Lung (tissue), 12 donors: ENCODE results near the gene MCM3AP. TPM values are rescaled to one million over a fixed set of nuclear protein-coding genes. Genes with fewer than 3 reads are reported as not detected.
"Not testable (repeated sequence)": the region's sequence is repeated elsewhere in the genome, so short reads cannot be mapped to it uniquely, and the experiment has no call there.

ENCODE experiments used
- ATAC-seq: fragments of 200-7000 bp; cut with Tn5 transposase; one replicate; pipeline ENCODE4 v1.9.1; 2020; ENCODE audit warnings: moderate number of reproducible peaks; ENCODE audit not compliant: insufficient read depth, low FRiP score
- DNase-seq, 3 donors: peaks; one replicate each; pipeline ENCODE4 v3.0.0-alpha.2; 2013 to 2017
- H3K27ac ChIP-seq, 2 donors: one replicate each; pipeline ENCODE4 v1.5.1; 2013; ENCODE audit warnings: mild to moderate bottlenecking in 2 of 2, moderate library complexity in 2 of 2, control low read depth in 1 of 2, inconsistent platforms in 1 of 2, low read depth in 1 of 2, low read length in 1 of 2
- H3K27me3 ChIP-seq, 3 donors: one replicate each; pipeline ENCODE4 v1.5.1; 2013; ENCODE audit warnings: low read length in 2 of 3; ENCODE audit not compliant: control insufficient read depth in 3 of 3, insufficient read depth in 3 of 3
- H3K36me3 ChIP-seq, 4 donors: one replicate each; pipeline ENCODE4 v1.5.1; 2013; ENCODE audit warnings: low read length in 4 of 4, mild to moderate bottlenecking in 1 of 4, moderate library complexity in 1 of 4; ENCODE audit not compliant: control insufficient read depth in 4 of 4, insufficient read depth in 4 of 4
- H3K4me1 ChIP-seq, 5 donors: one replicate each; pipeline ENCODE4 v1.5.1; 2013; ENCODE audit warnings: low read length in 5 of 5, mild to moderate bottlenecking in 2 of 5, moderate library complexity in 1 of 5; ENCODE audit not compliant: control insufficient read depth in 5 of 5, insufficient read depth in 5 of 5
- H3K4me3 ChIP-seq: one replicate; pipeline ENCODE4 v1.5.1; 2013; ENCODE audit warnings: mild to moderate bottlenecking, control low read depth, moderate library complexity
- H3K9ac ChIP-seq, 2 donors: one replicate each; pipeline ENCODE4 v1.5.1; 2013; ENCODE audit warnings: low read length in 2 of 2, control low read depth in 1 of 2; ENCODE audit not compliant: insufficient read depth in 1 of 2
- H3K9me3 ChIP-seq, 4 donors: one replicate each; pipeline ENCODE4 v1.5.1; 2013; ENCODE audit warnings: low read length in 3 of 4, mild to moderate bottlenecking in 1 of 4, moderate library complexity in 1 of 4; ENCODE audit not compliant: control insufficient read depth in 4 of 4, insufficient read depth in 3 of 4
- CTCF ChIP-seq: IDR thresholded peaks from 2 replicates; pipeline ENCODE4 v1.5.1; 2012; ENCODE audit warnings: mild to moderate bottlenecking; ENCODE audit errors: control extremely low read depth, extremely low read depth
- WGBS, 2 donors: extraction: QIAGEN DNeasy Blood & Tissue Kit; methylation state at CpG; one replicate each; pipeline ENCODE4 v1.1.7; 2013; 5-methylcytosine and 5-hydroxymethylcytosine counted together
- polyA plus RNA-seq, 2 donors: library from polyadenylated mRNA; stranded (reverse); fragments of 200-250 nt; gene quantifications; one replicate each; pipeline ENCODE4 v1.2.1, GENCODE V29; 2013
- total RNA-seq, 2 donors: library from RNA; depleted of rRNA in 1 of 2; stranded (reverse); fragments of >200 nt in 1 of 2; gene quantifications; one replicate each; pipeline ENCODE4 v1.2.1, GENCODE V29; 2014 to 2021
- donor health status: control.
- donor health status: control.
- donor health status: Bipolar disorder and iron deficiency.
- donor health status: healthy.
- donor health status: DM: yes; HTN: yes; CAD: no.

Gene MCM3AP
- total and polyA plus RNA-seq, 4 donors = 40.7 to 114 (median 78.7) TPM

- no peak for ATAC-seq
- peak overlapping the region in 1 of 2 donors; percentile 3 for H3K27ac ChIP-seq
- H3K36me3 ChIP-seq = peaks cover 9 to 42% (median 16%) of the 10 kb centered on the region in 4 donors
Measured at GRCh38 chr21:46203203-46203600, 82.2 kb downstream of the MCM3AP start.

GRCh38 chr21:46202592-46203202, 82.7 kb downstream of the MCM3AP start:
- Histone ChIP-seq H3K27ac (peak overlapping the region; percentile 3 to 36), H3K36me3 (peaks cover 9 to 37% (median 16%) of the 10 kb centered on the region in 4 donors), H3K9me3 (no peaks in the 10 kb centered on the region), H3K27me3 (no peaks in the 10 kb centered on the region), H3K4me3 (no peak overlapping the region), H3K4me1 (no peaks in the 10 kb centered on the region), H3K9ac (no peak overlapping the region)
- no peak for TF ChIP-seq CTCF
- DNase-seq = no peak
- 84 to 91% methylated on average over 6 of the region's 6 CpGs for WGBS, 2 donors
- ATAC-seq = no peak

More at GRCh38 chr21:46203203-46203600, 82.2 kb downstream of the MCM3AP start:
- Histone ChIP-seq H3K9ac (no peak overlapping the region), H3K9me3 (no peaks in the 10 kb centered on the region), H3K4me3 (no peak overlapping the region), H3K27me3 (no peaks in the 10 kb centered on the region), H3K4me1 (no peaks in the 10 kb centered on the region)
- no peak for TF ChIP-seq CTCF
- DNase-seq = no peak
- WGBS, 2 donors = 96 to 98% methylated on average over 8 of the region's 8 CpGs

- not testable (repeated sequence) for H3K27ac ChIP-seq, H3K27me3 ChIP-seq, H3K9me3 ChIP-seq, H3K9ac ChIP-seq, H3K4me3 ChIP-seq, H3K4me1 ChIP-seq, ATAC-seq, DNase-seq
- 88 to 98% methylated on average over 2 to 3 of the region's 8 CpGs for WGBS, 2 donors
- H3K36me3 ChIP-seq = peaks cover 9 to 29% (median 16%) of the 10 kb centered on the region in 4 donors
Measured at GRCh38 chr21:46200877-46201803, 84.3 kb downstream of the MCM3AP start.
